Measurements from ENCODE around the gene ILDR2. TPM values are rescaled to one million over a fixed set of nuclear protein-coding genes. Genes with fewer than 3 reads are reported as not detected.

Gene ILDR2
- total RNA-seq, 2 donors from 2014 or later: 1.00 to 1.4 TPM

DNA sequence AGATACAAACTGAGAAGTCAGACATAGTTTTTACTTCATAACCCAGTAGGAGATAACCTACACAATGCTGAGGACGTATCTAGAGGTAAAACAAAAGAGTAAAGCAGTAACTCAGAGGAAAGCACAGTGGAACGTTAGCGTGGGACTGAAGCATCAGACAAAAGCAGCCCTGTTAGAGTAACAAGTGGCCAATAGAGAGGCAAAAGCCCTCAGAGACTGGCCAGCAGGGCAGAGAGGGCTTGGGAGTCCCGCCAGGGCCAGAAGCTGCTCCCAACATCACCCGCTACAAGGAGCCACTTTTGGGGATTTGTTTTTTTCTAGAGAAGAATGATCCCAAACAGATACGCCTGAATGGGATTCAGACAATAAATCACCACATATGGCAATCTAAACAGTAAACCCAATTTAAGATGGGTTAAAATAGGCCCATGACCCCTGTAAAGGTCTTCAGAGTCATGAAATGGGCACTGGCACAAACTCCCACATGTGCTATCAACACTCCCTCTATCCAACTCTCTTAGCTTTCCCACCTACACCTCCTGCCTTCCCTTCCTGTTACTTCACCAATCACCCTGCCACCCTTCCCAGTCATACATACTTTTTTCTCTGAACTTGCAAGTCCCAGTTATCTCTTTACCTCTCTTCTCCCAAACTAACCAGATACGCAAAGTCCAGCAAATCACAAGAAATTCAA lies 116.5 kb downstream of the ILDR2 start:
- peaks cover 47% of the 10 kb centered on the region for H3K4me1 Mint-ChIP-seq
- TF ChIP-seq, protein P1, sequence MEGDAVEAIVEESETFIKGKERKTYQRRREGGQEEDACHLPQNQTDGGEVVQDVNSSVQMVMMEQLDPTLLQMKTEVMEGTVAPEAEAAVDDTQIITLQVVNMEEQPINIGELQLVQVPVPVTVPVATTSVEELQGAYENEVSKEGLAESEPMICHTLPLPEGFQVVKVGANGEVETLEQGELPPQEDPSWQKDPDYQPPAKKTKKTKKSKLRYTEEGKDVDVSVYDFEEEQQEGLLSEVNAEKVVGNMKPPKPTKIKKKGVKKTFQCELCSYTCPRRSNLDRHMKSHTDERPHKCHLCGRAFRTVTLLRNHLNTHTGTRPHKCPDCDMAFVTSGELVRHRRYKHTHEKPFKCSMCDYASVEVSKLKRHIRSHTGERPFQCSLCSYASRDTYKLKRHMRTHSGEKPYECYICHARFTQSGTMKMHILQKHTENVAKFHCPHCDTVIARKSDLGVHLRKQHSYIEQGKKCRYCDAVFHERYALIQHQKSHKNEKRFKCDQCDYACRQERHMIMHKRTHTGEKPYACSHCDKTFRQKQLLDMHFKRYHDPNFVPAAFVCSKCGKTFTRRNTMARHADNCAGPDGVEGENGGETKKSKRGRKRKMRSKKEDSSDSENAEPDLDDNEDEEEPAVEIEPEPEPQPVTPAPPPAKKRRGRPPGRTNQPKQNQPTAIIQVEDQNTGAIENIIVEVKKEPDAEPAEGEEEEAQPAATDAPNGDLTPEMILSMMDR (conservative IDR thresholded peaks at IDR 0.05): no peak
- Histone ChIP-seq H3K4me3 (ENCODE audit: low read length) (no peak overlapping the region), H3K27ac (ENCODE audit: low read depth, low read length) (no peak overlapping the region), H3K9me3 (ENCODE audit: control insufficient read depth, low read length) (no peaks in the 10 kb centered on the region), H3K9ac (ENCODE audit: extremely low read depth, low read length, poor library complexity, severe bottlenecking) (no peak overlapping the region), H3K4me1 (ENCODE audit: control insufficient read depth, insufficient read depth, low read length) (peaks cover 12% of the 10 kb centered on the region), H3K27me3 (ENCODE audit: control insufficient read depth, insufficient read depth, low read length, poor library complexity, severe bottlenecking) (no peaks in the 10 kb centered on the region), H3K36me3 (ENCODE audit: control insufficient read depth, insufficient read depth, low read length) (peaks cover 92% of the 10 kb centered on the region)
- peak overlapping the region; percentile 50 for H3K27ac Mint-ChIP-seq
- H3K4me3 Mint-ChIP-seq: no peak overlapping the region
- H3K36me3 Mint-ChIP-seq (ENCODE audit: low read depth): peaks cover 52% of the 10 kb centered on the region
- H3K27me3 Mint-ChIP-seq (ENCODE audit: insufficient read depth): no peaks in the 10 kb centered on the region
- 84 to 87% methylated on average over 7 of the region's 7 CpGs for WGBS, 2 experiments (ENCODE audit: insufficient coverage in 1 of 2, insufficient read length in 1 of 2)
- no peak for DNase-seq
- H3K9me3 Mint-ChIP-seq: no peaks in the 10 kb centered on the region

Other genes with a start within 250 kb of the ILDR2 start
- gene POGK, start 136.1 kb downstream of the ILDR2 start, total RNA-seq: 10 to 100 TPM; 37.9 to 43.2 TPM
- 10 to 100 TPM; 18.4 to 19.9 TPM for gene TADA1, start 99.3 kb downstream of the ILDR2 start, total RNA-seq
- gene MAEL, start 13.7 kb upstream of the ILDR2 start, total RNA-seq: under 1 TPM in 1 of 2 donors, not detected in 1; 0.27 TPM
- gene GPA33, start 114.8 kb upstream of the ILDR2 start, total RNA-seq: 1 to 10 TPM in 1 of 2 donors, under 1 TPM in 1; 0.37 to 1.5 TPM
- gene STYXL2, start 118.5 kb upstream of the ILDR2 start, total RNA-seq: 1 to 10 TPM in 1 of 2 donors, under 1 TPM in 1; 0.99 to 5.2 TPM
- 10 to 100 TPM; 48.6 to 49.4 TPM for gene POU2F1, start 245.3 kb upstream of the ILDR2 start, total RNA-seq